Mesothelial cell of epicardium (in vitro differentiated cells): ENCODE measurements around the gene ZNF135. TPM values are rescaled to one million over a fixed set of nuclear protein-coding genes. Genes with fewer than 3 reads are reported as not detected.

Experiments
- DNase-seq, 2 experiments: peaks; one replicate each; pipeline ENCODE4 v3.0.0; 2021; ENCODE audit warnings: low spot score in 2 of 2; ENCODE audit not compliant: unreplicated experiment in 2 of 2
- H3K27ac Mint-ChIP-seq: 2 replicates; pipeline ENCODE4 v1.8.0; 2021; ENCODE audit warnings: mixed read lengths
- H3K27me3 Mint-ChIP-seq: 2 replicates; pipeline ENCODE4 v1.8.0; 2021; ENCODE audit warnings: low read depth, mixed read lengths
- H3K36me3 Mint-ChIP-seq: 2 replicates; pipeline ENCODE4 v1.8.0; 2021; ENCODE audit warnings: mixed read lengths
- H3K4me1 Mint-ChIP-seq: 2 replicates; pipeline ENCODE4 v1.8.0; 2021; ENCODE audit warnings: mixed read lengths
- H3K4me3 Mint-ChIP-seq: 2 replicates; pipeline ENCODE4 v1.8.0; 2021; ENCODE audit warnings: mild to moderate bottlenecking, moderate library complexity, mixed read lengths
- H3K9me3 Mint-ChIP-seq: 2 replicates; pipeline ENCODE4 v1.8.0; 2021; ENCODE audit warnings: mixed read lengths
- CTCF ChIP-seq: fragments of 200-600 bp; sonication (generic); IDR thresholded peaks from one replicate; pipeline ENCODE4 v1.5.0; 2021; ENCODE audit warnings: antibody characterized with exemption; ENCODE audit not compliant: unreplicated experiment
- total RNA-seq: library from RNA; stranded (reverse); gene quantifications from 3 replicates; pipeline ENCODE4 v1.2.1, GENCODE V29; 2021

ZNF135 gene
- total RNA-seq, 1 donor from 2014 or later = 12.5 TPM

- Mint-ChIP-seq H3K27me3 (no peaks in the 10 kb centered on the region), H3K4me1 (no peaks in the 10 kb centered on the region), H3K9me3 (peaks cover 30% of the 10 kb centered on the region), H3K36me3 (peaks cover 67% of the 10 kb centered on the region), H3K27ac (no peak overlapping the region), H3K4me3 (no peak overlapping the region)
- DNase-seq = no peak
- no peak for TF ChIP-seq CTCF
Observed at GRCh38 chr19:58086825-58087710, 28.0 kb downstream of the ZNF135 start.

GRCh38 chr19:58088521-58089052 lies 29.5 kb downstream of the ZNF135 start:
- TF ChIP-seq CTCF = no peak
- H3K36me3 Mint-ChIP-seq = peaks cover 66% of the 10 kb centered on the region
- peaks cover 29% of the 10 kb centered on the region for H3K9me3 Mint-ChIP-seq
- no peak overlapping the region for H3K4me3 Mint-ChIP-seq
- DNase-seq = no peak
- no peaks in the 10 kb centered on the region for H3K4me1 Mint-ChIP-seq
- no peak overlapping the region for H3K27ac Mint-ChIP-seq
- H3K27me3 Mint-ChIP-seq = no peaks in the 10 kb centered on the region

GRCh38 chr19:58089846-58090245 lies 30.8 kb downstream of the ZNF135 start:
- Mint-ChIP-seq H3K4me3 (no peak overlapping the region), H3K27me3 (no peaks in the 10 kb centered on the region), H3K36me3 (peaks cover 62% of the 10 kb centered on the region), H3K9me3 (peaks cover 23% of the 10 kb centered on the region), H3K27ac (no peak overlapping the region), H3K4me1 (no peaks in the 10 kb centered on the region)
- no peak for TF ChIP-seq CTCF
- no peak for DNase-seq

- H3K27ac Mint-ChIP-seq = no peak overlapping the region
- H3K4me1 Mint-ChIP-seq = no peaks in the 10 kb centered on the region
- H3K9me3 Mint-ChIP-seq = peaks cover 28% of the 10 kb centered on the region
- no peak for TF ChIP-seq CTCF
- no peaks in the 10 kb centered on the region for H3K27me3 Mint-ChIP-seq
- H3K4me3 Mint-ChIP-seq = no peak overlapping the region
- DNase-seq = no peak
- H3K36me3 Mint-ChIP-seq = peaks cover 56% of the 10 kb centered on the region
Observed at GRCh38 chr19:58091251-58091995, 32.3 kb downstream of the ZNF135 start.

GRCh38 chr19:58093071-58093470 lies 34.0 kb downstream of the ZNF135 start:
- no peak overlapping the region for H3K4me3 Mint-ChIP-seq
- H3K9me3 Mint-ChIP-seq = peaks cover 31% of the 10 kb centered on the region
- DNase-seq = no peak
- peaks cover 43% of the 10 kb centered on the region for H3K36me3 Mint-ChIP-seq
- TF ChIP-seq CTCF = no peak
- no peaks in the 10 kb centered on the region for H3K27me3 Mint-ChIP-seq
- no peak overlapping the region for H3K27ac Mint-ChIP-seq
- peaks cover 5% of the 10 kb centered on the region for H3K4me1 Mint-ChIP-seq
